ENCODE data around the gene GRIP2.

GRIP2 gene

GRCh38 chr3:14561051-14561960, 21.2 kb upstream of the GRIP2 start:
- no peak for DNase-seq

- no peak for DNase-seq
Observed at GRCh38 chr3:14560110-14560509, 20.0 kb upstream of the GRIP2 start.

DNA sequence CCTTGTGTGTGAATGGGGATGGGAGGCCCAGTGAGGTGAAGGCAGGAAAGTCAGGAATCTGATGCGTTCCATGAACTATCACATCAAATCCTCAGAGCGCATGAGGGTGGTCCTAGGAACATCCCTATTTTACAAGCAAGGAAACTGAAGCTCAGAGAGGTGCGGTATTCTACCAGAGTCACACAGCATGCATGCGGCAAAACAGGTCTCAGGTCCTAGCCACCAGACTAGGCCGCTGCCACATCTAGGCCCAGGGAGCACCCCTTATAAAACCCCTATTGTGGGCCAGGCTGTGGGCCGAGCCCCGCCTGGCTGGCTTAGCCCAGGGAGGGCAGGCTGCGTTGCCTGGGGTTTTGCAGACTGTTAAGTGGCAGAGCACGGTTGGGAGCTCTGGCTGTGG, 17.9 kb upstream of the GRIP2 start:
- no peak for DNase-seq

DNA sequence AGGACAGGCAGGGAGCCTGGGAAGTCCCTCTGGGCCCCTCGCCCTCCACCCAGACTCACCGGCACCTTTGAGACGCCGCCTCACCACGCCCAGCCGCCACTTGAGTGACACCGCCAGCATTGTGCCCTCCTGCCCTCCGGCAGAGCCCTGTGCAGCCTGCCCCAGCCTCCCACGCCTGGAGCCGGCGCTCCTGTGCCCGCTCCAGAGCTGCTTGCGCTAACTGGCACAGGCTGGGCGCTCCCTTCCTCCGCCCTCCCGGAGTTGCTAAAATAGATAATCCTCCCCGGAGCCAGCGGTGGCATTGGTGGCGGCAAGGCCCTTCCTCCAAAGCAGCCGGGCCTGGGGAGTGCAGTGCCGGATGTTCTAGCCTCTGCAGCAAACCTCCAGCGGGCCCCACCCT, 15.7 kb upstream of the GRIP2 start:
- no peak for DNase-seq

DNA sequence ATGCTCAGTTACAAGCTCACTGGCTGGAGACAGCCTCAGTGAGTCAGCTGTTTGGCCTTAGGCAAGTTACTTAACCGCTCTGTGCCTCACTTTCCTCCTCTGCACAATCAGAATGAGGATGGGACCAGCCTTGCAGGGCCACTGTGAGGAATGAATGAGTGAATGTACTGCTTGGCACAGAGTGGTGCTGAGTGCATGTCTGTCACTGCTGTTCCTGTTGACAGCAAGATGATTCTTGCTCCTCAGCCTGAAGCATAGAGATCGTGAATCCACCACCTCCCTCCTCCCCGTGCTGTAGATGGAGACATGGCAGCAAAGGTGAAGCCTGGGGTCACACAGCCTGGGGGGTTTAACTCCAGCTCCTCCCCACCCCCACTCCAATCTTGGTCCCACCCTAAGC, 14.6 kb upstream of the GRIP2 start:
- DNase-seq = no peak

DNA sequence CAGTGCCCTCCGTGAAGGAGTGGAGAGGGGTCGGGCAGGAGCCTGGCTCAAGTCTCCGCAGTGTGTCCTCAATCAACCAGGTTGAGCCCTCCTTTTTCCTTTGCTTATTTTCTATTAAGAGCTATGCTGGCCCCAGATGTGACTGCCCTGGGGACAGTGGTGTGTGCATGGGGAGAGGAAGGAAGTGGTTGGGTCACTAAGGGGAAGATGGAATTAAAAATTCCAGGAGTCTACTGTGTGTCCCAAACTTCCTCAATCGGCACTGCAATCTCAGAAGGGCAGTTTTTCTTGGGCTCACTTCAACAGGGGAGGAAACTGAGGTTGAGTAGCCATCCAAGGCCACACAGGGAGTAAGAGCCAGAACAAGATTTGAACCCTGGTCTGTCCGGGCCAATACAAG, 13.7 kb upstream of the GRIP2 start:
- no peak for DNase-seq

- DNase-seq = no peak
Observed at GRCh38 chr3:14552717-14553116, 12.6 kb upstream of the GRIP2 start.

DNA sequence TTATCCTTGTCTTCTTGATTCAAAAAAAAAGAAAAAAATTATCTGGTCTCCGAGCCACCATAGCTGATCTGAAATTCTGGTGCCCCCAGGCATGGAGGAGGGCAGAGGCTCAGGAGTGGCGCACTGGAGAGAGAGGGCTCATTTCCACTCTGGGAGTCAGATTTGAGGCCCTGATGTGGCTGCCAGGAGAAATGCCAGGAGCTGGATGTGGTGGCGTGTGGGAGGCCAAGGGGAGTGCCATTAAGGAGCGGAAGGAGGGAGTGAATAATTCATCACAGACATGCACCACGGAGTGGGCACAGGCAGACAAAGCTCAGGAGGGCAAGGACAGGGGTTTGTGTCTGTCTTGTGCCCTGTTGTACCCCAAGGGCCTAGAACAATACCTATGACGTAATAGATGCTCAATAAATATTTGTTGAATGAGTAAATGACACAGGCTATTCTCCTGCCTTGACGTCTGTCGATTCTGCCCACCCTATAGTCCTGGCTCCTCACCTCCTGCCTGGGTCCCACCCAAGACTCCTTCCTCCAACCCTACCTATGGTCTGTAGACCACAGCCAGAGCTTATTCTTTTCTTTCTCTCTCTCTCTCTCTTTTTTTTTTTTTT, 12.0 kb upstream of the GRIP2 start:
- DNase-seq = no peak

DNA sequence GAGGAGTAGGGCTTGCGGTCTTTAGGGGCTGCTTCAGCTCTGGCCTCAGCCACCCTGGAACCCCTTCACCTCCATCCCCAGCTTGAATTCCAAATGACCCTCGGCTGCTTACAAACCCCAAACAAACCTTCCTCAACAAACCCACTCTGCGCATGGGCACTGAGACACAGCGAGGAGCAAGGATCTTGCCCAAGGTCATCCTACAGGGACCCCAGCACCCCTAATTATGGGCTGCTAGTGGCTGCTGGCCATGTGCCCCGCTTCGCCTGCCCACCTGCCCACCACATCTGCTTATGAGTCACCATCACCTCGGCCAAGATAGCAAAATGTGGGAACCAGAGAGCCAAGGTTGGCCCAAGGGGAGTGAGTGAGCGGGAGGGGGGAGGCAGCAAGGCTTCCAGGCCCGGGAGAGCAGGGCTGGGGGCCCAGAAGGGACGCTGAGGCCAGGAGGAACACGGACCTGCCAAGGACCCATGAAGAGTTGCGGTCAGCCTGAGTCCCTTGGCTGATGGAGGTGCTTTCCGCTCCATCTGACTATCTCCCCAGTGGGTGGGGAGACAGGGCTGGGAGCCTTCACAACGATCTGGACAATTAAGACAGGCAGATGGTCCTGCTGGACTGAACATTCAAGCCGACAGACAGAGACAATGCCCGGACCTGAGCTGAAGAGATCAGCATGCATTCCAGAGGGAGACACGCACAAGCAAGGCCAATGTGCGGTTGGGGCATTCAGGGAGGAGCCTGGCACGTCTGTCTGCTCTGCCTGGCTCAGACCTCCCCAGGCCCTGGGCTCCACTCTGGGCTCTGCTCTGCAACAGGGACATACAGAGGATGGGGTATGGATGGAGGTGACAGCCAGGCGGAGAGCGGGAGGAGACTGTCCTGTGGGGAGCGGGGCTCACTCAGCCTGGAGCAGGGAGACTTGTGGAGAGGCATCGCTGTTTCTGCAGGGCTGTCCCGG, 10.8 kb upstream of the GRIP2 start:
- no peak for DNase-seq

DNA sequence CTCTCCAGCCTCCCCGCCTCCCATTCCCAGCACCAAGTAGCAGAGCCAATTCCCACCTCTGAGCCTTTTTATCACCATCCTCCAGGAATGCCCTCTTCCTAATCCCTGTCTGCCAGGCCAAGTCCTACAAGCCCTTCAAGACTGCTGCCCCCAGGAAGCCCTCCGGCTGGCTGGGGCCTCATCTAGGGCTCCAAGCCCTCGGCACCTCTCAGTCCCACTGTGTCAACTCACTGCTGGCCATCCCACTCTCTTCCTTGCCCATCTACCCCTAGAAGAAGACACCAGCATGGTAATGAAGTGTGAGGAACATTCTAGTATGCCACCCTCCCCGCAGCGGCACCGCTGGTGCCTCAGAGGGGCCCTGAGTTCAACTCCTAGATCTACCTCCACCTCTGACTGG, 10.0 kb upstream of the GRIP2 start:
- DNase-seq = no peak

DNA sequence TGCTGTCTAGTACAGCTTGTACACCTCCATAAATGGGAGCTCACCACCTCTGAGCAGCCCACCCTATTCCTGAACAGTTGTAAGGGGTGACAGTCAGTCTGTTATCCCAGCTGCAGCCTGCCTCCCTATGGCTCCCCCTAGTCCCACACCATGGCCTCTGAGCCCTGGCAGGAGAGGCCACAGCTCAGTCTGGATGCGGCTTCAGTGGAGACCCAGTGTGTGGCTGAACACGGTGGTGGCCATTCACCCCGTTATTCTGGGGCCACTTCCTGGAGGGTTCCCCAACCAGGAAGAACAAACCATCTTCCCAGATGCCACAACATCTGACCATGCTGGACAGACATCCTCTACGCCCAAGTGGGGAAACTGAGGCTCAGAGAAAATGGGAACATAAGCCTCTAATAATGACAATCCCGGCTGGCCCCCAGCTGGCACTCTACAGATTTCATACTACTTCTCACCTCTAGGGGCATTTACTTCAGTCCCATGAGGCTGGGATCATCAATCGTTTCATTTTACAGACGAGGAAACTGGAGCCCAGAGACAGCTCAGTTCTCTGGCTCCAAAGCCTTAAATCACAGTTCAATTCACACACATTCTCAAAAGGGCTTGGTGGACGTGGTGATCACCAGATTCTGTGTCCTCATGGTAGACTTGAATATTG, 9.2 kb upstream of the GRIP2 start:
- DNase-seq = no peak

GRCh38 chr3:14548321-14548729, 8.2 kb upstream of the GRIP2 start:
- DNase-seq = peak; percentile 22

DNA sequence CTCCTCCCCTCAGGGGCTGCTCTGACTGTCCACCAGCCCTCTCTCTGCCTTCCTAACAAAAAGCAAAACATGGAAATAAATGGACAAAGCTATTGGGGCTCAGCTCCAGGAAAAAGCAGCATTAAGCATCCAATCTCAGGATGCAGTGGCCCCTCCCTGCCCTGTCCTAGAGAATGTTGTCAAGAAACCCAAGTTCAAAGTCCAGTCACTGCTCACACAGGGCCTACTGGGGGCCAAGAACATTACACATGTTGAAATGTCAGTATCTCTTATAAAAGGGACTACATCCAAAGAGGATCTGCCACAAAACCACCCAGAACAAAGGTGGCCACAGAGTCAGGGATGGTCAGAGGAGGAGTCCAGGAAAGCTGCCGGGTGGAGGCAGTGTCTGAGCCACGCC, 7.6 kb upstream of the GRIP2 start:
- no peak for DNase-seq

DNA sequence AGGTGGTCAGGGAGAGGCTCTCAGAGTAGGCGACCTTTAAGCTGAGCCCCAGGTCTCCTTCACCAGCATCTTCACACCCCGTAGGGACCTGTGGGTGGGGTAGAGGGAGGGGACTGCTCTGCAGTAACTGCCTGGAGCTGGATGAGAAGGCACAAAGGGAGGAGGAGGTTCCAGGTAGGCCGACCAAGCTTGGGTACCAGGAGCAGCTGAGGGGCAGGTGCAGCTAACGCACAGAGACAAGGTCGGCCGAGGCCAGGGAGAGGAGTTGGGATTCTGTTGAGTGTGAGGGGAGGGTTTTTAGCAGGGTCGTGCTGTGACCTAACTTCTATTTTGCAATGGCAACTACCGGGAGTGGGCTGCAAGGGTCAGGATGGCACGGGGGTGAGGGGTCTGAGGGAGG, 5.9 kb upstream of the GRIP2 start:
- no peak for DNase-seq

- no peak for DNase-seq
Observed at GRCh38 chr3:14545251-14545635, 5.1 kb upstream of the GRIP2 start.

GRCh38 chr3:14544282-14545250, 4.4 kb upstream of the GRIP2 start:
- DNase-seq = no peak

DNA sequence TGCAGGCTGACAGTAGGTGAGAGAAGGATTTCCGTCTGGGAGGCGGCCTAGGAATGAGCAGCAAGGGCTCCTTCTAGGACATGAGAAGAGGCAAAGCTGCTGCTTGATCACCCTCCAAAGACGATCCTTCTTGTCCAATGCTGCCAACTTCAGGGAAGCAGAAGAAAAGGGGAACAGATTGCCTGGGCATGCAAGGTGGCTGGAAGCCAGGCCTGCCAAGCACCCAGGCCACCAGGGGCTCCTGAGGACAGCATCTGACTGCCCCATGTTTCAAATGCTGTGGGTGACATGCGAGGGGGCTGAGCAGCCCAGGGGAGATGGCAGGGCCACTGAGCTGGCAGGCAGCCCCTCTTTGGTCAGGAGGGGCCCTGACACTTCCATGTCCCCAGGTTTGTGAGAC, 3.3 kb upstream of the GRIP2 start:
- no peak for DNase-seq

- no peak for DNase-seq
Observed at GRCh38 chr3:14542656-14543055, 2.5 kb upstream of the GRIP2 start.

GRCh38 chr3:14541646-14542045, 1.5 kb upstream of the GRIP2 start:
- no peak for DNase-seq

GRCh38 chr3:14540821-14541385, 761 bp upstream of the GRIP2 start:
- no peak for DNase-seq

GRCh38 chr3:14539384-14539741, 779 bp downstream of the GRIP2 start:
- DNase-seq = no peak
